GM21528 (cell line): ENCODE results near the gene TENM3.
"Not testable (repeated sequence)": the region's sequence is repeated elsewhere in the genome, so short reads cannot be mapped to it uniquely, and the experiment has no call there.

Experiments
- ATAC-seq: cut with Tn5 transposase; IDR thresholded peaks from one replicate; pipeline ENCODE4 v1.9.1; 2021; ENCODE audit warnings: mild to moderate bottlenecking, moderate library complexity; ENCODE audit not compliant: unreplicated experiment, low FRiP score

TENM3 gene

GRCh38 chr4:182225257-182225852 is 17.8 kb upstream of the TENM3 start:
- ATAC-seq, result no peak

- ATAC-seq, result no peak
Observed at GRCh38 chr4:182227611-182228010, 15.6 kb upstream of the TENM3 start.

GRCh38 chr4:182228991-182229577 is 14.1 kb upstream of the TENM3 start:
- no peak for ATAC-seq

GRCh38 chr4:182230256-182230655 is 12.9 kb upstream of the TENM3 start:
- no peak for ATAC-seq

DNA sequence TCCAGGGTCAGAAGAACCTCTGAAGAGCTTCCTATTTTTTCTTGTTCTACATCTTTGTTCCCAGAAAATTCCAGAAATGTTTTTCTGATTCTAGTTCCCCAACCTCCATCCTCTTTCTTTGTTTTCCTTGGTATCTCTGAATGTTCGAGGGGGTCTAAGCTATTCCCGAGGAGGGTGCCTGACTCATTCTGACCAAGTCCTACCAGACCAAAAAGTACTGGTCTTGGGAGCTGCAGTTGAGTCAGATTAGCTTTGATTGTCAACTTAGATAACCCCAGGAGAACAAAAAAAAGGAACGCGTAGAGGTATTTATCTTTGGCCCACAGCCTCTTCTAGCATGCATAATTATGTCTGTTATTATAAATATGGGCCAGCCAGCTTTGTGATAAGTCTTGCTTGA is 12.1 kb upstream of the TENM3 start:
- no peak for ATAC-seq

DNA sequence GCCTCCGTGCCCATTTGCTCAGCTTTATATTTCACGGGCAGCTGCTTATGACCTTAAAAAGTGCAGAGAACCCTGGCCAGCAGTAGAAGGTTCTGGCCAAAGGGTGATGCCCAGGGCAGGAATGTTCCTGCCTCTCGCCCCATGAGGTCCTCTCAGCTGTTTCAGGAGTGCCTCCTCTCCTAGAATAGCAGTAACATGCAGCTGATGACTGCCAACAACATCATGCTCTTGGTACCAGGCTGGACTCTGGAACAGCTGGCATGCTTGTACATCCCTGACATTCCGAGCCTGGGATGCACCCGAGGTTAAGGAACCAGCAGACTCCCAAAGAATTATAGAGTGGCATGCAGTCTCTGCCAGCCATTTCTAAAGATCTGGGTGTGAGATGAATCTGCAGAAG is 11.7 kb upstream of the TENM3 start:
- ATAC-seq, result no peak

DNA sequence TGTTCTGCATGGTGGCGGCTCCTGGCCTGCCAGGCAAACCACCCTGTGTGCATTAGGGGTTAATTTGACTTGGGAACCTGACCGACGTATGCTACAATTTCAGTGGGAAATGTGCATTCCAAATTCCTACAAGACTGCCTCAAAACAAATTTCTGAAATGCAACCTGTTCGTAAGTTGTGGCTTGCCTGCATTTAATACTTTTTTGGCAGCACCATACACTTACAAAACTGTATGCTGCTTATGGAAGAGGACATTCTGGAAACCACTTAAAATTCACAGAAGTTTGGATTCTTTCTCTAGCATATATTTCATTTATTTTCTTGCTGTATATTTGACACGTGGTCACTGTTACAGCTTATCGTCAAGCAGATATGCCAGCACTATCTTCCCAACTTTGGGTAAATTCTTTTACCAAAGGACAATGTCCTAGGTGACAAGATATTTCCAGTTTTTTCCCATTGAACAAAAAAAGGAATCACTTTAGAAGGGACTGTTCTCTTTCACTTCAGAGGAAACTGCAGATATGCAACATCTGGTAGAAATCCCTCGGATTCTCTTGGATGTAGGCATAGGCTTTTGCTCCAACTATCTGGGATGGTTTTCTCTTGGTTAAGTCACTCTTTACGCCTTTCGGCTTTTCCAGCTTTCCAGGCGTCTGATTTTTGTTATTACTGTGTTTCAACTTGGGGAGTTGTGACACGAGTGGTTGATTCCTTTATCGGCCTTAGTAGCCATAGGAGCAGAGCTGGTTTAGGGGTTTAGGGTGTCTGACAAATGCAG is 9.7 kb upstream of the TENM3 start:
- ATAC-seq, result no peak

DNA sequence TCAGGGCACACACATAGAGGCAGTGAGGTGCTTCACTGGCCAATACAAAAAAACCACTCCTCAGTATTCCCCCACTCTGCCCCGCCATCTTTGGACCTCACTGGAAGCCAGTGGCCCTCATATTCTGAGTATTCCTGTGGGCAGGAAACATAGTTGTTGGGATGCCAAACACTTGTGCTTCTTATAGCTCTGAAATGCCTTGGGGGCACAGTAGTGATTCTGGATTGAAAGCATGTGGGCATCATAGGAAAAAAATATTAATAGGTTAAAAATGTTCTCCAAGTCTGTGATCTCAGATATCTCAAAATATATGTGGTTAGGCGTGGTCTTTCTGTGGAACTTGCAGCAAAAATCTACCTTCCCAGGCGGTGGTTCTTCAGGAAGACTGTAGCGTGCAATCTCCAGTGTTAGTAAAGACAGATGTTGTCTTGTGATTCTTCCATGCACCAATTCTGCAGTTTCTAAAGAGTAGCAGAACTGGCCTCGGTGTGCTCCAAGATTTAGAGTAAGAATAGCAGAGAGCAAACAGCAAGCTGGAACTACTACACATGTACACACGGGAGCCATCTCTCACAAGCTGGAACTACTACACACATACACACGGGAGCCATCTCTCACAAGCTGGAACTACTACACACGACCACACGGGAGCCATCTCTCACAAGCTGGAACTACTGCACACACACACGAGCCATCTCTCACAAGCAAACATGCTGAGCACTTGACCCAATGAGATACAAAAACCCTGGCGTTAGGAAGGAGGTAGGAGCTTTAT is 8.0 kb upstream of the TENM3 start:
- no peak for ATAC-seq

DNA sequence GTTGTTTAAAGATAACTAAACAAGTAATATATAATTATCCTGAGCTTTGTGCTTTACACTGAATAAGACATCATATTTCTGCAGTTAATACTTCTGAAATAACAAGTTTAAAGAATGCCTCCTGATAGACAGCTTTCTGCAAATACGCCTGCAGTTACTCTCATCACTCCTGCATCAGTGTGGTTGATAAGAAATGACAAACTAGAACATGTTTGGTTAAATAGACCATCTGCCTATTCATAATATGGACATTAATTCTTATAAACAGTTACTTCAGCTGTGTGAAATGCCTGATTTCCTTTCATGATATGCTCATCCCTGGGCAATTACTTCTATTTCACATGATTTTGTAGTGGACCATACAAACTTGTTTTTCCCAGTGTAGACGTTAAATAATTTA is 7.0 kb upstream of the TENM3 start:
- no peak for ATAC-seq

GRCh38 chr4:182237010-182237409 is 6.2 kb upstream of the TENM3 start:
- not testable (repeated sequence) for ATAC-seq

DNA sequence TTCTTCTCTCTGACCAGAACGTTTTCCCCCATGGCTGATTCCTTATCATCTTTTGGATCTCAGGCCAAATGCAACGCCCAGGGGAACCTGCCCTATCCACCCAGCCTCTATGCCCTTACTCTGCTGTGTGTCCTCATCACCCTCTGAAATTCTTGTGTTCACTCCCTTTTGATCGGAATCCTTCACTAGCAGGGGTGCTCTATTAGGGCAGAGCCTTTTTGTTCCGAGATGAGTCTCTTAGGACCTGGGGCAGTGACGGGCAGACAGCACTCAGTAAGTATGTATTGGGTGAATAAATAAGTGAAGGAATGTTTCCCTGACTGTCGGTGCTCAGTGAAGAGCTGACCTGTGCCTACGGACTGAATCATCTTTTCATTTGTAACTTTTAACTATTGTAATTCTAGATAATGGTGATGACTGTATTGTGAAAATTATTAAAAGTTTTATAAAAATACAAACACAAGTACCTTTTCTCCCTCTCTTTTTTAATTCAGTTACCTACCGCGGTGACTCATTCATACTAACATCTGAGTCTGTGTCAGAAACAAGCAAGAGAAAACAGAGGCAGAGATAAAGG is 4.8 kb upstream of the TENM3 start:
- ATAC-seq, result no peak

DNA sequence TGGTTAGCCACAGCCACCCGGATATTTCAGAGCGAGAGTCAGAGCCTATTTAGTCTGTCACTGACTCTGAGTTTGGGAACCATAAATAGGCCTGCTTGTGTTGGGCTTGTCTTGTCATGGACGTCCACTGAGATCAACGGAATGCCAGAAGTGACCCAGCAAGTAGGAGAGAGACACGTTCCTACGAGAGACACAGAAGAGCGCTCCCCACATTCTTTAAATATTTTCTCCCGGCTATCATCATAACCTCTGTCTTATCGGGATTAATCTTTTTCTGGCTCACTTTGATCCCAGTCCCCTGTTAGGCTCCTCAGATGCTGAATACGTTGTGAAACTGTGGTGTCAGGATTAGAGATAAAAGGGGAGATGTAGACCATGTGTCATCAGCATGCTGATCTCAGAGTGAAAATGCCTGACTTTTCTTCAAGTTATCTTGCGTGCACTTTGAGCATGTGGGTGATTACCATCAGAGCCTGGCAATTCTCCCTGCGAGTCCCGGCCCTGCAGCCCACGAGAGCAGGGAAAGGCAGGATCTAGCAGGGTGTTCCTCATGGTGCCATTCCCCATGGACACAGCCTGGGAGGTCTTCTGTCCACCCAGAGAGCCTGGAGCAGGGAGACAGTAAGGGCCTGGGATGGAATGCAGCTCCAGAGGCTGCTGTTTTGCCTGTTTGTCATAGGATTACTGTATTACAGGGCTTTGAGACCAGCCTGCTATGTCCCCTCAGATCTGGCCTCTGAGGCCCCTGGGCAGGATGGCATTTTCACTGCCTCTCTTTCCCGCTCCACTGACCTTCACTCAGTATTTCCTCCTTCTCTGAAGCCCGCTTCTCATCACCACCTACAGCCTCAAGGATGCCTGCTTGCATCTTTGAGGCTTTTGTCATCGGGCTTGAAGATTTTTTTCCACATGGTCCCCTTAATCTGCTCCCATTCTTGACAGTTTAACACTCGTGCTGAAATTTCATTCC is 2.8 kb upstream of the TENM3 start:
- no peak for ATAC-seq

DNA sequence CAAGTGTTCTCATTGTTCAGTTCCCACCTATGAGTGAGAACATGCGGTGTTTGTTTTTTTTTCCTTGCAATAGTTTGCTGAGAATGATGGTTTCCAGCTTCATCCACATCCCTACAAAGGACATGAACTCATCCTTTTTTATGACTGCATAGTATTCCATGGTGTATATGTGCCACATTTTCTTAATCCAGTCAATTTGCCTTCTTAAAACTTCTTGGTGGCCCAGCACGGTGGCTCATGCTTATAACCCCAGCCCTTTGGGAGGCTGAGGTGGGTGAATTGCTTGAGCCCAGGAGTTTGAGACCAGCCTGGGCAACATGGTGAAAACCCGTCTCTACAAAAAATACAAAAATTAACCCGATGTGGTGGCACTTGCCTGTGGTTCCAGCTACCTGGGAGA is 942 bp upstream of the TENM3 start:
- not testable (repeated sequence) for ATAC-seq

- no peak for ATAC-seq
Observed at GRCh38 chr4:182242787-182243186, 415 bp upstream of the TENM3 start.

- no peak for ATAC-seq
Observed at GRCh38 chr4:182245041-182245440, 1.8 kb downstream of the TENM3 start.

- no peak for ATAC-seq
Observed at GRCh38 chr4:182245541-182246215, 2.5 kb downstream of the TENM3 start.

GRCh38 chr4:182246401-182247205 is 3.4 kb downstream of the TENM3 start:
- ATAC-seq, result no peak

- no peak for ATAC-seq
Observed at GRCh38 chr4:182248295-182248694, 5.1 kb downstream of the TENM3 start.
